Mucosa of stomach (tissue), 1 donor: ENCODE measurements around the gene KCNN4.
A peak's percentile ranks its signal among the peaks of the same experiment; 100 is the strongest.

Source experiments
- H3K27me3 ChIP-seq: one replicate; pipeline ENCODE4 v1.7.0; 2013; ENCODE audit warnings: mild to moderate bottlenecking, low read length; ENCODE audit not compliant: control insufficient read depth, insufficient read depth
- H3K36me3 ChIP-seq: one replicate; pipeline ENCODE4 v1.7.0; 2013; ENCODE audit warnings: low read length; ENCODE audit not compliant: control insufficient read depth, insufficient read depth
- H3K4me1 ChIP-seq: one replicate; pipeline ENCODE4 v1.7.0; 2013; ENCODE audit warnings: mild to moderate bottlenecking, low read length; ENCODE audit not compliant: control insufficient read depth, insufficient read depth
- H3K4me3 ChIP-seq: one replicate; pipeline ENCODE4 v1.7.0; 2013; ENCODE audit warnings: low read length
- H3K9ac ChIP-seq: one replicate; pipeline ENCODE4 v1.7.0; 2013; ENCODE audit warnings: mild to moderate bottlenecking, low read length, moderate library complexity
- H3K9me3 ChIP-seq: one replicate; pipeline ENCODE4 v1.7.0; 2013; ENCODE audit warnings: mild to moderate bottlenecking, low read length, moderate library complexity; ENCODE audit not compliant: control insufficient read depth
- donor health status: Pancreatic carcinoma.

Gene KCNN4

DNA sequence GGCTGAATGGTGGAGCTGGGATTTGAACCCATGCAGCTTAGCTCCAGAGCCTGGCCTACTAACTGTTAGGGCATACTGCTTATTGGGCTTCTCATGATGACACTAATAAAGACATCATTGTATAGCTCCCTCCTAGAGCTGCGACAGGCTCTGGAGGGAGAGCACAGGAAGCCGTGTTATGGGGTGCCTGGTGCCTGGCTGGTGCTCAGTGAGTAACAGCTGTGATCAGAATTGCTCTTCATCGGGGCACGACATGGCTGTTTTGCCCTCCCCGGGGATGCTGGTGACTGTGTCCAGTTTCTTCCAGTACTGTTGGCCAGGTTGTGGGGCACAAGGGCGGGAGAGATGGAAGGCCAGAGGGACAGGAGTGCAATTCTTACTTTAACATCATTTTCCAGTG lies 16.3 kb upstream of the KCNN4 start:
- H3K36me3 ChIP-seq: no peaks in the 10 kb centered on the region
- H3K27me3 ChIP-seq: peaks cover 4% of the 10 kb centered on the region
- no peaks in the 10 kb centered on the region for H3K9me3 ChIP-seq
- H3K4me1 ChIP-seq: peaks cover 12% of the 10 kb centered on the region
- no peak overlapping the region for H3K4me3 ChIP-seq
- no peak overlapping the region for H3K9ac ChIP-seq

DNA sequence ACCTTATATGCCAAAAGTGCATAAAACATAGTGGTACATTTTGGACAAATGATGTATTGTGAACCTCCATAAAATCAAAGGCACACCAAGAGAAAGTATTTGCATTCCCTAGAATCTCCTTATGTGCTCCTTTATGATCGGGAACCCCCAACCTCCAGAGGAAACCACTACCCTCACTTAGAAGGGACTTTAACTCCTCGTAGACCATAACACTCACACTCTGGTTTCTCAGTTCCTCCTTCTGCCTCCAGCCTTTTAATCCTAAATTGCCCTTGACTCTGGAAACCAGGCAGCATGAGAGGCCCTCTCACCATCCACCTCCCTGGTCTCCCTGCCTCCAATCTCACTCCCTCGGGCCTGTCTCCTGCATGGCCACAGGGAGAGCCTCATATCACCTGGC lies 9.8 kb upstream of the KCNN4 start:
- Histone ChIP-seq H3K36me3 (no peaks in the 10 kb centered on the region), H3K27me3 (no peaks in the 10 kb centered on the region), H3K9ac (no peak overlapping the region)

DNA sequence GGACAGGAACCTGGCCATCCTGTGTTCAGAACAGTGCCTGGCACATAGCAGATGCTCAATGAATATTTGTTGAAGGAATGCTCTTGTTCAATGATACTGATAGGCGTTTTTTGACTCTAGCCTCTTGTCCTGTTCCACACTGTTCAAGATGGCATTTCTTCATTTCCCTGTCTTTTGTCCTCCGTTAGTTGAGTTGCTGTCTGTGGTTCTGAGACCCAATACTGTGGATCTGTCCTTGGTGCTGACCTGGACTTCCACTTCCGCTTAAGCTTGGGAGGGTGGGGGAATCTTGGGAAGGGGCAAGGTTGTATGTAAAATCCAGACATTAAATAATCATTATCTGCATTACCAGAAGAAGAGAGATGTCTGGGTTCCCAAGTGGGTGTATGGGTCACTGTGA lies 8.3 kb upstream of the KCNN4 start:
- H3K27me3 ChIP-seq: no peaks in the 10 kb centered on the region
- no peaks in the 10 kb centered on the region for H3K9me3 ChIP-seq
- H3K4me1 ChIP-seq: peaks cover 13% of the 10 kb centered on the region
- no peak overlapping the region for H3K9ac ChIP-seq
- H3K36me3 ChIP-seq: no peaks in the 10 kb centered on the region
- no peak overlapping the region for H3K4me3 ChIP-seq

More for the DNA sequence above, 9.8 kb upstream of the KCNN4 start:
- Histone ChIP-seq H3K4me1 (no peaks in the 10 kb centered on the region), H3K4me3 (no peak overlapping the region), H3K9me3 (no peaks in the 10 kb centered on the region)

DNA sequence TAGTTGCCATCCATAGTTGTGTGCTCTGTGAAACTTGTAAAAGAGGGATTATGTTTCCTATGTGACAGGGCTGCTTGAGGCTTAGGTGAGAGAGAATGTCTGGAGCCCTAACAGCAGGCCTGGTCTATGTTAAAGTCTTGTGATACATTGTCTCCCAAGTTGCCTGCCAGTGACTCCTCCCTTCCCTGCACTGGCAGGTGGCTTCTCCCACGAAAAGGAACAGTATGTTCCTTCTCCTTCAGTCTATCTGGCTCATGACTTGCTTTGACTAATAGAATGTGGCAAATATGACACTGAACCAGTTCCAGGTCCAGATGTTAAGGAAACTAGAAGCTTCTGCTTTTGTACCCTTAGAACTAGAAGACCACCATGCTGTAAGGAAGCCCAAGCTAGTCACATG lies 5.9 kb upstream of the KCNN4 start:
- H3K4me3 ChIP-seq: no peak overlapping the region
- H3K4me1 ChIP-seq: peaks cover 34% of the 10 kb centered on the region
- H3K9me3 ChIP-seq: no peaks in the 10 kb centered on the region
- H3K36me3 ChIP-seq: no peaks in the 10 kb centered on the region
- no peak overlapping the region for H3K9ac ChIP-seq
- no peaks in the 10 kb centered on the region for H3K27me3 ChIP-seq

DNA sequence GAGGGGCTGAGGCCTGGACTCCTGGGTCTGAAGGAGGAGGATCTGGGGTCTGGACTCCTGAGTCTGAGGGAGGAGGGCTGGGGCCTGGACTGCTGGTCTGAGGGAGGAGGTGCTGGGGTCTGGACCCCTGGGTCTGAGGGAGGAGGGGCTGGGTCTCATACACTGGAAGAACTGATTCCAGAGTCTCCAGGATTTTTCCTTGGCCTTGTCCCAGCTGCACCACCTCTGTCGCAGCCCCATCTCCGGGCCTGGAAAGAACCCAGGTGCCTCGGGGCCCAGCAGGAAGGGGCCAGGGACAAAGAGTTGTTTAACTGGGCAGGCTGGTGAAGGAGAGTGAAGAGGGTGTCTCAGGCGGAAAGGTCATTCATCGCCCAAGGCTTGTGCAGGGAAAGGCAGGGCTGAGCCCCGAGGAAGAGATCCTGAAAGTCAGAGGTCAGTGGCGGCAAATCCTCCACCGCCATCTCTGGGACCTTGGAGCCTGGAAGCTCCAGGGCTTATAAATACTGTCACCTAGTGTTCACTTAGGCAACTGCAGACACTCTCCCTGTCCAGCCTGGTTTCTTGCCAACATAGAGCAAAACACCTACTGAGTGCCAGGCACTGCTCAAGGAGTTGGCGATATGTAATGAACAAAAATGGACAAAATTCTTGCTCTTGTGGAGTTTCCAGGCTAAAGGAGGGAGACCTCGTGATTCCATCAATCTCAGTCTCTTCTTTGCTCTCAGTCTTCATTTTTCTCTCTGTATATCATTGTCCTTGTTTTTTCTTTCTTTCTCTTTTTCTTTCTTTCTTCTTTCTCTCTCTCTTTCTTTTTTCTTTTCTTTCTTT lies 4.4 kb upstream of the KCNN4 start:
- peak overlapping the region; percentile 17 for H3K4me3 ChIP-seq

DNA sequence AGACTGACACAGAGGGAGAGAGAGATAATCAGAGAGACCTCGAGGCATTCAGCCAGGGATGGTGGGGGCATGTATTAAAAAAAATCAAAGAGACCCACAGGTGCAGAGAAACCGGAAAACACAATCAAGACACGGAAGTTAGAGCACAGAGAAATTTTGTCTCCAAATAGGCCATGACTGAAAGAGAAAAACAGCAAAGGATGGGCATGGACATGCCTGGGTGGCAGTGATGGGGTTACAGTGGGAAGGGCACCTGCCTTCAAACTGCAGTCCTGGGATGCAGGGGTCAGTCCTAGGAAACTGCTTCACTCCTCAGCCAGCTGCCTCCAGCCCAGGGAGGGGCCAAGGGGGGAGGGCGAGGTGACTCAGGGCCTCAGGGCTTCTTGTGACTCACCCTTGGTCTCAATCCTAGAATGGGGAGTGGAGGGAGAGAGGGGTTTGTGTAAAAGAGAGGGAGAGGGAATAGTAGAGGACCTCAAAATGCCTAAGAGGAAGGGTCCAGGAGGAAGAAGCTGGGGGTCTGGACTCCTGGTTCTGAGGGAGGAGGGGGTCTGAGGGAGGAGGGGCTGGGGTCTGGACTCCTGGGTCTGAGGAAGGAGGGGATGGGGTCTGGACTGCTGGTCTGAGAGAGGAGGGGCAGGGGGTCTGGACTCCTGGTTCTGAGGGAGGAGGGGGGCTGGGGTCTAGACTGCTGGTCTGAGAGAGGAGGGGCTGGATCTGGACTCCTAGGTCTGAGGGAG lies 3.6 kb upstream of the KCNN4 start:
- Histone ChIP-seq H3K9me3 (no peaks in the 10 kb centered on the region), H3K9ac (peak overlapping the region; percentile 74), H3K27me3 (no peaks in the 10 kb centered on the region), H3K4me3 (peak overlapping the region; percentile 17), H3K4me1 (peaks cover 50% of the 10 kb centered on the region), H3K36me3 (no peaks in the 10 kb centered on the region)

More for the DNA sequence above, 4.4 kb upstream of the KCNN4 start:
- no peaks in the 10 kb centered on the region for H3K36me3 ChIP-seq
- peak overlapping the region; percentile 74 for H3K9ac ChIP-seq
- no peaks in the 10 kb centered on the region for H3K27me3 ChIP-seq
- H3K9me3 ChIP-seq: no peaks in the 10 kb centered on the region
- H3K4me1 ChIP-seq: peaks cover 46% of the 10 kb centered on the region

DNA sequence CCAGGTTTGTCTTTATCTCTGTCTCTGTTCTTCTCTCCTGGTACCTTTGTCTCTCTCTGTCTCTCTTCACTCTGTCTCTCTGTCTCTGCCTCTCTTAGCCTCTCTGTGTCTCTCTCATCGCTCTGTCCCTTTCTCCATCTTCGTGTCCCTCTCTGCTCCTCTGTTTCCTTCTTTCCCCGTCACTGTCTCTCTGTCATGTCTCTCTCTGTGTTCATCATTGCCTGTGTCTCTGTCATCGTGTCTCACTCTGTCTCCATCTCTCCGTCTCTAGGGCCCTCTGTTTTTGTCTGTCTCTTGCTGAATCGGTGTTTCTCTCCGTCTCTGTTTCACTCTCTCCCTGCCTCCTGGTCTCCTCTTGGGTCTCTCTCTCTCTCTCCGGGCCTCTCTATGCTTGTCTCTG lies 2.9 kb upstream of the KCNN4 start:
- no peaks in the 10 kb centered on the region for H3K9me3 ChIP-seq
- H3K27me3 ChIP-seq: no peaks in the 10 kb centered on the region
- peak overlapping the region; percentile 74 for H3K9ac ChIP-seq
- H3K36me3 ChIP-seq: no peaks in the 10 kb centered on the region
- no peak overlapping the region for H3K4me3 ChIP-seq
- H3K4me1 ChIP-seq: peaks cover 56% of the 10 kb centered on the region

DNA sequence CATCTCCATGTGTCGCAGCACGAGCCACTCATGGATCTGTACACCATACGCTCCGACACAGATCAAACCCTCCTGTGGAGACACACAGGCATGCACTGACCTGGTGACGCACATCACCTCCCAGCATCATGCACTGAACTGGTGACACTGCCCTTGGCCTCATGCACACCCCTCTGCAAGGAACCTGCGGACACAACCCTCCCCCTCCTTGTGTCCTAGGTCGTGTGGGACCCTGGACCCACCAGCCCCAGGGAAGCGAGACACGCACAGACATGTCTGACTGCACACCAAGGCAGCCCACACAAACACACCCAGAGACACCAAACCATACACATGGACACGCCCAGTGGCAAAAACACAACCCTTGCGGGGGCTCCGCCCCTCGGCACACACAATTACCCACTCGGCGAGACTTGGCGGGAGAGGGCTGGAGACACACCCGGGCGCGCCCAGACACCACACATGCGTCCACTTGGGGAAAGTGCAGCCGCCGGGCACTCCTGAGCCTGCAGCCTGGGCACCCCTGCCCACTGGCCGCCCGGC lies 2.0 kb upstream of the KCNN4 start:
- Histone ChIP-seq H3K27me3 (no peaks in the 10 kb centered on the region), H3K4me1 (peaks cover 62% of the 10 kb centered on the region), H3K4me3 (no peak overlapping the region), H3K9me3 (no peaks in the 10 kb centered on the region), H3K36me3 (no peaks in the 10 kb centered on the region), H3K9ac (no peak overlapping the region)

DNA sequence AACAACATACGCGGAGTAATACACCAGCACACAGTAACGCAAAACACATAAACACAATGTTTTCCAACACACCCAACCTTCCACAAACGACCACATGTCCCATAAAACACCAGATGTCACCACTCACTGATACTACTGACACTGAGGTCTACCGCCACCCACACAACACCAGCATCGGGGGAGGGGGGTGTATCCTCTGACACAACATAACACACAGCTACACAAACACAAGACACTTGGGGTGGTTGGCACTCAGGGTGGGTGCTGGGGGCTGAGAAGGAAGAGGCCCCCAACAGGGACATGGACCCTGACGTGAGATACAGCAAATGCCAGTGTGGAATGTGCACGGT lies 1.5 kb upstream of the KCNN4 start:
- Histone ChIP-seq H3K9ac (no peak overlapping the region), H3K9me3 (no peaks in the 10 kb centered on the region), H3K27me3 (no peaks in the 10 kb centered on the region), H3K4me3 (no peak overlapping the region), H3K4me1 (peaks cover 67% of the 10 kb centered on the region), H3K36me3 (no peaks in the 10 kb centered on the region)

DNA sequence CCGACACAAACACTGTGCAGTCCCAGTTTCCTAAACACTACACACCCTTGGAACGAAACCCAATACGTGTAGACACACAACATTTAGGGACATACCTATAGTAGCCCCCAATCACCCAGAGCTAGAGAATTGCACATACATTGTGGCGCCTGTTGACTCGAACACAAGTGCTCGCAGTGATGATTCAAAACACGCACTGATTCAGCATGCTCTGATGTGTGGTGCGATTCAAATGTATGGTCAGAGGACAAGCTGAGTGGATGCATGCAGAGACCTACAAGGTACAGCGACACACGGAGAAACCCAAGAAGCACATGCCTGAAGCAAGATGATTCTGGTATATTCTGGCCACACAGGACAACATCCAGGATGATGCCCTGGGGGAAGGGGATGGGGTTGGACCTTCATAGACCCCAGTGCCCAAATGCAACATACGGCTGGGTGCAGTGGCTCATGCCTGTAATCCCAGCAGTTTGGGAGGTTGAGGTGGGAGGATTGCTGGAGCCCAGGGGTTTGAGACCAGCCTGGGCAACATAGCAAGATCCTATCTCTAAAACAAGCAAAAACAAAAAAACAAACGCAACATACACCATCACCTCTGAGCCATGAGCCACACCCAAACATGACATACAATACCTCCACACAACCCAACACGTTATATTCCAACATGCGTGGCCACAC lies 997 bp upstream of the KCNN4 start:
- Histone ChIP-seq H3K9ac (no peak overlapping the region), H3K36me3 (no peaks in the 10 kb centered on the region), H3K27me3 (no peaks in the 10 kb centered on the region), H3K4me1 (peaks cover 72% of the 10 kb centered on the region), H3K4me3 (no peak overlapping the region), H3K9me3 (no peaks in the 10 kb centered on the region)

DNA sequence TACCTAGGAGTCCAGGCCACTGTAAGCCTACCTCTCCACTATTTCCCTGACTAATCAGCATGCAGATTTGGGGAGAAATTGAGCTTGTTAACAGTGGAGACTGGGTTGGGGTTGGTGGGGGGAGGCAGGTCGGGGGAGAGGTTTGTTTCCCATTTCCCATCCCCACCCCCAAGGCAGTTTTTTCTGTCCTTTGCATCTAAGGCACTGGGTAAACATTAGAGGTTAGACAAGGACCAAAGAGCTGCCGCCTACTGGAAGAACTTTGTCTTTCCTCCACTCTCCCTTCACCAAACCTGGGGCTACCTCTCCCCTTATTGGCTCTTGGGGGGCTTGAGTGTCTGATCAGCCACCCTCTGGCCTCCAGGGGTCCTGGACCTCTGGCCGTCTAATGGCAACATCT lies 953 bp downstream of the KCNN4 start:
- Histone ChIP-seq H3K4me3 (peak overlapping the region; percentile 44), H3K9me3 (no peaks in the 10 kb centered on the region), H3K27me3 (no peaks in the 10 kb centered on the region), H3K9ac (peak overlapping the region; percentile 85), H3K4me1 (peaks cover 86% of the 10 kb centered on the region), H3K36me3 (no peaks in the 10 kb centered on the region)
